Measurements from ENCODE around the gene GARNL3.

Gene GARNL3

GRCh38 chr9:127311239-127311741 is 46.7 kb downstream of the GARNL3 start:
- no peak for DNase-seq (ENCODE audit: low spot score)

GRCh38 chr9:127313042-127313560 is 48.5 kb downstream of the GARNL3 start:
- DNase-seq (ENCODE audit: low spot score) = no peak

- DNase-seq (ENCODE audit: low spot score) = no peak
Observed at GRCh38 chr9:127314911-127315310, 50.3 kb downstream of the GARNL3 start.

- no peak for DNase-seq (ENCODE audit: low spot score)
Observed at GRCh38 chr9:127316586-127317323, 52.2 kb downstream of the GARNL3 start.

- DNase-seq (ENCODE audit: low spot score) = no peak
Observed at GRCh38 chr9:127318651-127319167, 54.1 kb downstream of the GARNL3 start.

- no peak for DNase-seq (ENCODE audit: low spot score)
Observed at GRCh38 chr9:127319366-127320114, 55.0 kb downstream of the GARNL3 start.

- no peak for DNase-seq (ENCODE audit: low spot score)
Observed at GRCh38 chr9:127320115-127320378, 55.5 kb downstream of the GARNL3 start.

GRCh38 chr9:127323393-127323792 is 58.8 kb downstream of the GARNL3 start:
- no peak for DNase-seq (ENCODE audit: low spot score)

- DNase-seq (ENCODE audit: low spot score) = no peak
Observed at GRCh38 chr9:127330501-127330900, 65.9 kb downstream of the GARNL3 start.

- DNase-seq (ENCODE audit: low spot score) = no peak
Observed at GRCh38 chr9:127333221-127334064, 68.9 kb downstream of the GARNL3 start.

GRCh38 chr9:127334725-127335124 is 70.2 kb downstream of the GARNL3 start:
- DNase-seq (ENCODE audit: low spot score) = no peak

GRCh38 chr9:127336086-127336485 is 71.5 kb downstream of the GARNL3 start:
- no peak for DNase-seq (ENCODE audit: low spot score)

GRCh38 chr9:127336506-127337352 is 72.2 kb downstream of the GARNL3 start:
- DNase-seq (ENCODE audit: low spot score) = peak; percentile 76

GRCh38 chr9:127340721-127341120 is 76.1 kb downstream of the GARNL3 start:
- DNase-seq (ENCODE audit: low spot score) = no peak

- DNase-seq (ENCODE audit: low spot score) = no peak
Observed at GRCh38 chr9:127341152-127341551, 76.6 kb downstream of the GARNL3 start.

- DNase-seq (ENCODE audit: low spot score) = no peak
Observed at GRCh38 chr9:127344368-127345000, 79.9 kb downstream of the GARNL3 start.

GRCh38 chr9:127345566-127345965 is 81.0 kb downstream of the GARNL3 start:
- no peak for DNase-seq (ENCODE audit: low spot score)

GRCh38 chr9:127346584-127346983 is 82.0 kb downstream of the GARNL3 start:
- DNase-seq (ENCODE audit: low spot score) = no peak

- DNase-seq (ENCODE audit: low spot score) = no peak
Observed at GRCh38 chr9:127347831-127348776, 83.5 kb downstream of the GARNL3 start.

Measured in left forelimb (tissue), 1 donor.